ENCODE measurements around the gene STX16. TPM values are rescaled to one million over a fixed set of nuclear protein-coding genes. Genes with fewer than 3 reads are reported as not detected.

The STX16 gene
- total and polyA plus RNA-seq, 7 donors: 14.6 to 126 (median 43.8) TPM

GRCh38 chr20:58712806-58713731, 62.0 kb downstream of the STX16 start:
- no peak overlapping the region for H3K4me3 ChIP-seq
- 95% methylated on average over 24 of the region's 24 CpGs for WGBS, 2 donors
- intact Hi-C loops (cut with DNase I): no loop called here
- DNase-seq: peak; percentile 55
- H3K4me1 ChIP-seq: no peaks in the 10 kb centered on the region
- peaks cover 0 to 13% (median 0%) of the 10 kb centered on the region in 4 donors for H3K36me3 ChIP-seq
- no peaks in the 10 kb centered on the region for H3K9me3 ChIP-seq
- no peak for TF ChIP-seq CTCF (IDR thresholded peaks at IDR 0.05)
- no peak for TF ChIP-seq POLR2AphosphoS5 (IDR thresholded peaks at IDR 0.05)
- TF ChIP-seq EP300 (IDR thresholded peaks at IDR 0.05): no peak
- TF ChIP-seq POLR2A (IDR thresholded peaks at IDR 0.05): no peak
- H3K27me3 ChIP-seq: no peaks in the 10 kb centered on the region
- H3K27ac ChIP-seq: no peak overlapping the region

GRCh38 chr20:58713801-58714339, 62.8 kb downstream of the STX16 start:
- peak; percentile 63 for DNase-seq
- peaks cover 0 to 5% (median 0%) of the 10 kb centered on the region in 4 donors for H3K36me3 ChIP-seq
- no peaks in the 10 kb centered on the region for H3K4me1 ChIP-seq
- H3K27me3 ChIP-seq: no peaks in the 10 kb centered on the region
- H3K27ac ChIP-seq: no peak overlapping the region
- no peak overlapping the region for H3K4me3 ChIP-seq
- H3K9me3 ChIP-seq: no peaks in the 10 kb centered on the region
- TF ChIP-seq POLR2AphosphoS5 (IDR thresholded peaks at IDR 0.05): no peak
- TF ChIP-seq CTCF (IDR thresholded peaks at IDR 0.05): no peak
- no peak for TF ChIP-seq EP300 (IDR thresholded peaks at IDR 0.05)
- TF ChIP-seq POLR2A (IDR thresholded peaks at IDR 0.05): no peak
- WGBS, 2 donors: 92 to 94% methylated on average over 24 of the region's 24 CpGs
- intact Hi-C loops (cut with DNase I): no loop called here

GRCh38 chr20:58714340-58714922, 63.3 kb downstream of the STX16 start:
- TF ChIP-seq EP300 (IDR thresholded peaks at IDR 0.05) (no peak), CTCF (IDR thresholded peaks at IDR 0.05) (no peak), POLR2AphosphoS5 (IDR thresholded peaks at IDR 0.05) (no peak), POLR2A (IDR thresholded peaks at IDR 0.05) (no peak)
- Histone ChIP-seq H3K4me1 (no peaks in the 10 kb centered on the region), H3K27me3 (no peaks in the 10 kb centered on the region), H3K27ac (no peak overlapping the region), H3K4me3 (no peak overlapping the region), H3K36me3 (no peaks in the 10 kb centered on the region), H3K9me3 (no peaks in the 10 kb centered on the region)
- intact Hi-C loops (cut with DNase I): no loop called here
- 91 to 93% methylated on average over 16 of the region's 16 CpGs for WGBS, 2 donors
- no peak for DNase-seq

- 92 to 93% methylated on average over 14 of the region's 14 CpGs for WGBS, 2 donors
- H3K27me3 ChIP-seq: peaks cover 0 to under 1% (median 0%) of the 10 kb centered on the region in 3 donors
- DNase-seq: peak; percentile 63
- intact Hi-C loops (cut with DNase I): no loop called here
- no peaks in the 10 kb centered on the region for H3K4me1 ChIP-seq
- no peak overlapping the region for H3K4me3 ChIP-seq
- no peaks in the 10 kb centered on the region for H3K36me3 ChIP-seq
- no peak overlapping the region for H3K27ac ChIP-seq
- TF ChIP-seq POLR2AphosphoS5 (IDR thresholded peaks at IDR 0.05): no peak
- no peak for TF ChIP-seq POLR2A (IDR thresholded peaks at IDR 0.05)
- TF ChIP-seq CTCF (IDR thresholded peaks at IDR 0.05): no peak
- no peak for TF ChIP-seq EP300 (IDR thresholded peaks at IDR 0.05)
- no peaks in the 10 kb centered on the region for H3K9me3 ChIP-seq
Measured at GRCh38 chr20:58714923-58715351, 63.9 kb downstream of the STX16 start.

All from sigmoid colon (tissue), 7 donors.